HG03095 (cell line): Measurements from ENCODE around the gene CENPX.
A peak's percentile ranks its signal among the peaks of the same experiment; 100 is the strongest.
"Not testable (repeated sequence)": the region's sequence is repeated elsewhere in the genome, so short reads cannot be mapped to it uniquely, and the experiment has no call there.

Experiments used
- ATAC-seq: cut with Tn5 transposase; IDR thresholded peaks from one replicate; pipeline ENCODE4 v1.9.1; 2021; ENCODE audit warnings: moderate library complexity; ENCODE audit not compliant: unreplicated experiment

Gene CENPX

GRCh38 chr17:82041144-82041814 lies 18.6 kb upstream of the CENPX start:
- ATAC-seq = no peak

GRCh38 chr17:82039695-82040299 lies 17.1 kb upstream of the CENPX start:
- no peak for ATAC-seq

GRCh38 chr17:82038796-82039409 lies 16.2 kb upstream of the CENPX start:
- ATAC-seq = not testable (repeated sequence)

GRCh38 chr17:82037889-82038195 lies 15.2 kb upstream of the CENPX start:
- ATAC-seq = no peak

- peak; percentile 90 for ATAC-seq
These were observed 14.6 kb upstream of the CENPX start, which contains the start of gene DCXR for GRCh38 chr17:82037092-82037888. TSS of gene DCXR (minus strand) at chr17:82037697. CDS start at chr17:82037682, 15 bp downstream.

GRCh38 chr17:82036634-82037091 lies 14.0 kb upstream of the CENPX start:
- no peak for ATAC-seq

- ATAC-seq = no peak
These were observed 13.4 kb upstream of the CENPX start for GRCh38 chr17:82035956-82036633.

GRCh38 chr17:82035488-82035887 lies 12.8 kb upstream of the CENPX start:
- ATAC-seq = no peak

- no peak for ATAC-seq
These were observed 11.8 kb upstream of the CENPX start for GRCh38 chr17:82034371-82035011.

GRCh38 chr17:82033359-82034085 lies 10.8 kb upstream of the CENPX start:
- no peak for ATAC-seq

- ATAC-seq = no peak
These were observed 9.4 kb upstream of the CENPX start for GRCh38 chr17:82031885-82032627.

GRCh38 chr17:82031303-82031884 lies 8.7 kb upstream of the CENPX start, which contains the start of gene RAC3:
TSS of gene RAC3 (plus strand) at chr17:82031678. CDS start at chr17:82031762, 84 bp downstream.
- no peak for ATAC-seq

GRCh38 chr17:82030470-82031302 lies 8.0 kb upstream of the CENPX start:
- ATAC-seq = peak; percentile 44

- no peak for ATAC-seq
These were observed 7.4 kb upstream of the CENPX start for GRCh38 chr17:82029990-82030469.

- no peak for ATAC-seq
These were observed 6.7 kb upstream of the CENPX start for GRCh38 chr17:82029391-82029790.

- ATAC-seq = no peak
These were observed 6.3 kb upstream of the CENPX start for GRCh38 chr17:82028966-82029365.

- no peak for ATAC-seq
These were observed 5.6 kb upstream of the CENPX start for GRCh38 chr17:82028246-82028645.
